Activated CD8-positive, alpha-beta memory T cell treated with anti-CD3 and anti-CD28 coated beads, Interleukin-2, amount 50 U/mL, for 24 hours (primary cell): ENCODE results near the gene LAMA4.
A peak's percentile ranks its signal among the peaks of the same experiment; 100 is the strongest.
"Not testable (repeated sequence)": the region's sequence is repeated elsewhere in the genome, so short reads cannot be mapped to it uniquely, and the experiment has no call there.

Experiments
- DNase-seq: peaks from one replicate; pipeline ENCODE4 v3.0.0-alpha.2; 2020; ENCODE audit errors: extremely low read depth

The LAMA4 gene

GRCh38 chr6:112145080-112145573 lies 109.2 kb downstream of the LAMA4 start:
- DNase-seq = no peak

GRCh38 chr6:112144145-112144926 lies 110.0 kb downstream of the LAMA4 start:
- DNase-seq = no peak

GRCh38 chr6:112141707-112142106 lies 112.7 kb downstream of the LAMA4 start:
- DNase-seq = no peak

- DNase-seq = no peak
These were observed 115.3 kb downstream of the LAMA4 start for GRCh38 chr6:112139052-112139451.

GRCh38 chr6:112130878-112131277 lies 123.5 kb downstream of the LAMA4 start:
- DNase-seq = no peak

- no peak for DNase-seq
These were observed 126.2 kb downstream of the LAMA4 start for GRCh38 chr6:112128208-112128607.

- DNase-seq = no peak
These were observed 130.4 kb downstream of the LAMA4 start for GRCh38 chr6:112123982-112124381.

- no peak for DNase-seq
These were observed 131.6 kb downstream of the LAMA4 start for GRCh38 chr6:112122756-112123155.

GRCh38 chr6:112118034-112118433 lies 136.3 kb downstream of the LAMA4 start:
- no peak for DNase-seq

- no peak for DNase-seq
These were observed 136.8 kb downstream of the LAMA4 start for GRCh38 chr6:112117554-112117953.

GRCh38 chr6:112116221-112116620 lies 138.1 kb downstream of the LAMA4 start:
- no peak for DNase-seq

GRCh38 chr6:112114577-112115223 lies 139.7 kb downstream of the LAMA4 start:
- DNase-seq = no peak

- DNase-seq = no peak
These were observed 140.4 kb downstream of the LAMA4 start for GRCh38 chr6:112113918-112114317.

GRCh38 chr6:112113431-112113830 lies 140.9 kb downstream of the LAMA4 start:
- no peak for DNase-seq

- no peak for DNase-seq
These were observed 145.1 kb downstream of the LAMA4 start for GRCh38 chr6:112109262-112109661.

- no peak for DNase-seq
These were observed 147.8 kb downstream of the LAMA4 start for GRCh38 chr6:112106562-112106961.

GRCh38 chr6:112106026-112106425 lies 148.3 kb downstream of the LAMA4 start:
- DNase-seq = not testable (repeated sequence)

GRCh38 chr6:112100561-112100960 lies 153.8 kb downstream of the LAMA4 start:
- no peak for DNase-seq

- no peak for DNase-seq
These were observed 157.5 kb downstream of the LAMA4 start for GRCh38 chr6:112096901-112097300.

GRCh38 chr6:112087916-112088315 lies 166.5 kb downstream of the LAMA4 start:
- DNase-seq = no peak

- DNase-seq = peak; percentile 75
These were observed 167.0 kb downstream of the LAMA4 start, which contains the start of the genes FAM229B and TUBE1 for GRCh38 chr6:112087136-112087911. FAM229B (plus strand) TSS chr6:112087591; CDS start chr6:112099284, 11,693 bp downstream. TUBE1 (minus strand) TSS chr6:112087482; CDS start chr6:112087434, 48 bp downstream.

GRCh38 chr6:112086744-112087135 lies 167.6 kb downstream of the LAMA4 start:
- no peak for DNase-seq
